Activated CD4-positive, alpha-beta T cell treated with anti-CD3 and anti-CD28 coated beads for 4 hours (primary cell): ENCODE data around the gene MITF.

Experiments
- DNase-seq, 2 donors: peaks; one replicate each; pipeline ENCODE4 v3.0.0-alpha.2; 2020

The MITF gene

GRCh38 chr3:69985266-69985665, 246.0 kb downstream of the MITF start:
- no peak for DNase-seq

- DNase-seq, result no peak
These were observed 247.2 kb downstream of the MITF start for GRCh38 chr3:69986419-69986818.

- no peak for DNase-seq
These were observed 248.6 kb downstream of the MITF start for GRCh38 chr3:69987833-69988232.

- DNase-seq, result no peak
These were observed 254.5 kb downstream of the MITF start for GRCh38 chr3:69993757-69994156.

GRCh38 chr3:69994919-69995318, 255.7 kb downstream of the MITF start:
- no peak for DNase-seq

- no peak for DNase-seq
These were observed 258.5 kb downstream of the MITF start for GRCh38 chr3:69997631-69998307.

GRCh38 chr3:69998759-69999139, 259.5 kb downstream of the MITF start:
- DNase-seq, result no peak

- DNase-seq, result no peak
These were observed 260.1 kb downstream of the MITF start, which contains the start of gene SAMMSON for GRCh38 chr3:69999140-70000027. Gene SAMMSON (plus strand): TSS chr3:69999733.

- no peak for DNase-seq
These were observed 260.8 kb downstream of the MITF start for GRCh38 chr3:70000028-70000410.

GRCh38 chr3:70000563-70001081, 261.4 kb downstream of the MITF start:
- DNase-seq, result no peak

GRCh38 chr3:70003119-70003518, 263.9 kb downstream of the MITF start:
- no peak for DNase-seq

- DNase-seq, result no peak
These were observed 266.8 kb downstream of the MITF start for GRCh38 chr3:70006089-70006488.

GRCh38 chr3:70010346-70010745, 271.1 kb downstream of the MITF start:
- no peak for DNase-seq

GRCh38 chr3:70011582-70011981, 272.3 kb downstream of the MITF start:
- no peak for DNase-seq
